Measurements from ENCODE around the gene COX7A2. TPM values are rescaled to one million over a fixed set of nuclear protein-coding genes. Genes with fewer than 3 reads are reported as not detected.

Gene COX7A2
- total and polyA plus RNA-seq, 10 of the 15 experiments (the other 5 are each of a cell fraction or from before 2014, with no cell fraction given): 199 to 1,834 (median 576) TPM

- in situ Hi-C loops (cut with MboI): loop anchor here (25.0 kb wide), 1 partner anchor 1797 kb away; no protein-coding TSS in a partner anchor
- no peaks in the 10 kb centered on the region for H3K9me3 ChIP-seq (replicated peaks; ENCODE audit: control insufficient read depth, insufficient read depth, low read length)
- WGBS (ENCODE audit: insufficient coverage, insufficient replicate concordance, low lambda C conversion rate, missing lambda C conversion rate): 92% methylated on average over 3 of the region's 3 CpGs
- H3K4me1 ChIP-seq (ENCODE audit: control insufficient read depth, insufficient read depth, low read length): no peaks in the 10 kb centered on the region
- ChIA-PET CTCF (interaction anchor here (1.9 to 2.1 kb wide), 2 partner anchors 9 to 33 kb away, joined by 4 to 5 read pairs; no protein-coding TSS in a partner anchor), RAD21 (ENCODE audit: unreplicated experiment) (no interaction called here), SMC1A (ENCODE audit: uncharacterized antibody, unreplicated experiment) (interaction anchor here (1.4 to 1.6 kb wide), 2 partner anchors 9 to 24 kb away, joined by 3 to 6 read pairs; partner anchors contain the start of gene COX7A2), POLR2A (interaction anchor here (1.0 kb wide), 1 partner anchor 9 kb away, joined by 3 read pairs; the partner anchor contains the start of gene COX7A2)
- ATAC-seq (no peak), DNase-seq (ENCODE audit: low read depth, low spot score) (no peak), FAIRE-seq (no peak)
- H3K36me3 ChIP-seq (ENCODE audit: control insufficient read depth in 2 of 2, insufficient read depth in 2 of 2, low read length in 1 of 2): peaks cover 3 to 11% of the 10 kb centered on the region in 2 experiments
- intact Hi-C loops (cut with micrococcal nuclease; ENCODE audit: unreplicated experiment): no loop called here
- TF ChIP-seq NFXL1 (IDR thresholded peaks at IDR 0.05; ENCODE audit: borderline replicate concordance) (no peak), USF1 (IDR thresholded peaks at IDR 0.05; ENCODE audit: borderline replicate concordance, extremely low read length, insufficient read depth, low read depth, low read length) (no peak), FOXM1 (IDR thresholded peaks at IDR 0.05; ENCODE audit: low read depth, low read length) (no peak), BCL3 (IDR thresholded peaks at IDR 0.05; ENCODE audit: borderline replicate concordance, insufficient read depth, low read depth, low read length, poor library complexity, severe bottlenecking) (no peak), HSF1 (IDR thresholded peaks at IDR 0.05; ENCODE audit: low read depth, low read length) (no peak), EGR1 (IDR thresholded peaks at IDR 0.05; ENCODE audit: borderline replicate concordance in 1 of 2, low read depth in 2 of 2, low read length in 2 of 2) (no peak), POU2F2 (IDR thresholded peaks at IDR 0.05; ENCODE audit: borderline replicate concordance, low read depth, low read length) (no peak), RFX5 (IDR thresholded peaks at IDR 0.05; ENCODE audit: low read depth, low read length) (no peak), STAT3 (IDR thresholded peaks at IDR 0.05; ENCODE audit: low read depth, low read length) (no peak), TBL1XR1 (IDR thresholded peaks at IDR 0.05; ENCODE audit: low read depth, low read length) (no peak)
- BruUV-seq (replicated peaks): no TSS peak
- H4K20me1 ChIP-seq (ENCODE audit: control insufficient read depth, insufficient read depth): peaks cover 3% of the 10 kb centered on the region; the same call in 1 of the 2 replicates
- no peaks in the 10 kb centered on the region for H3K27me3 ChIP-seq (replicated peaks in 1 of 2; ENCODE audit: control insufficient read depth in 2 of 2, insufficient read depth in 2 of 2, low read length in 1 of 2)
- no peak overlapping the region for H3K4me2 ChIP-seq (ENCODE audit: control insufficient read depth, insufficient read depth)
- no peak overlapping the region for H3K9ac ChIP-seq (ENCODE audit: control insufficient read depth, insufficient read depth, low read length)
- no peak overlapping the region for H3K4me3 ChIP-seq
- no peaks in the 10 kb centered on the region for H3K79me2 ChIP-seq (ENCODE audit: control insufficient read depth, insufficient read depth, low read length)
- no peak overlapping the region for H2AFZ ChIP-seq (ENCODE audit: control insufficient read depth, low read depth, low read length)
- no peak overlapping the region for H3K27ac ChIP-seq (ENCODE audit: control insufficient read depth, insufficient read depth)
Observed at GRCh38 chr6:75234126-75234865, 9.3 kb downstream of the COX7A2 start.

Data from GM12878 (cell line).